Measurements from ENCODE around the gene TCEA2. TPM values are rescaled to one million over a fixed set of nuclear protein-coding genes. Genes with fewer than 3 reads are reported as not detected.

Gene TCEA2
- total RNA-seq, 4 donors from 2014 or later = 22.8 to 59.0 (median 43.6) TPM

GRCh38 chr20:64051561-64052325 is 11.3 kb upstream of the TCEA2 start:
- 84% methylated on average over 5 of the region's 15 CpGs for WGBS
- Histone ChIP-seq H3K27me3 (peaks cover 0 to 100% (median 36%) of the 10 kb centered on the region in 4 donors), H3K4me1 (peaks cover 26 to 63% (median 54%) of the 10 kb centered on the region in 4 donors), H3K36me3 (peaks cover 0 to 15% (median 0%) of the 10 kb centered on the region in 4 donors), H3K27ac (replicated peaks in 1 of 4) (peak overlapping the region; percentile 57 to 77 (median 71)), H3K9me3 (no peaks in the 10 kb centered on the region), H3K4me3 (no peak overlapping the region)
- TF ChIP-seq EP300 (IDR thresholded peaks at IDR 0.05) (no peak), POLR2AphosphoS5 (IDR thresholded peaks at IDR 0.05) (peak; percentile 65 to 77), CTCF (IDR thresholded peaks at IDR 0.05) (no peak)
- intact Hi-C loops (cut with DNase I) = no loop called here
- DNase-seq (ENCODE audit: extremely low spot score) = no peak

- Histone ChIP-seq H3K36me3 (peaks cover 0 to 9% (median 0%) of the 10 kb centered on the region in 4 donors), H3K27ac (replicated peaks in 1 of 4) (peak overlapping the region; percentile 49 to 77 (median 68)), H3K4me1 (peaks cover 27 to 68% (median 58%) of the 10 kb centered on the region in 4 donors), H3K4me3 (no peak overlapping the region), H3K9me3 (no peaks in the 10 kb centered on the region), H3K27me3 (peaks cover 0 to 100% (median 33%) of the 10 kb centered on the region in 4 donors)
- TF ChIP-seq POLR2A (IDR thresholded peaks at IDR 0.05; ENCODE audit: low read depth) (no peak), EP300 (IDR thresholded peaks at IDR 0.05) (no peak), CTCF (IDR thresholded peaks at IDR 0.05) (no peak), POLR2AphosphoS5 (IDR thresholded peaks at IDR 0.05) (no peak)
- DNase-seq (ENCODE audit: extremely low spot score) = no peak
- WGBS = 96% methylated on average over 4 of the region's 10 CpGs
- intact Hi-C loops (cut with DNase I) = no loop called here
These were observed 10.7 kb upstream of the TCEA2 start for GRCh38 chr20:64052326-64052722.

GRCh38 chr20:64052987-64053840 is 9.8 kb upstream of the TCEA2 start:
- intact Hi-C loops (cut with DNase I) = no loop called here
- H3K27me3 ChIP-seq = peaks cover 0 to 98% (median 26%) of the 10 kb centered on the region in 4 donors

GRCh38 chr20:64053841-64054661 is 8.9 kb upstream of the TCEA2 start:
- TF ChIP-seq CTCF (IDR thresholded peaks at IDR 0.05) = no peak
- peak; percentile 23 to 28 for TF ChIP-seq POLR2AphosphoS5 (IDR thresholded peaks at IDR 0.05)
- no peak for TF ChIP-seq EP300 (IDR thresholded peaks at IDR 0.05)
- Histone ChIP-seq H3K4me1 (peaks cover 30 to 63% (median 54%) of the 10 kb centered on the region in 4 donors), H3K36me3 (no peaks in the 10 kb centered on the region), H3K9me3 (no peaks in the 10 kb centered on the region), H3K27me3 (peaks cover 0 to 92% (median 26%) of the 10 kb centered on the region in 4 donors), H3K27ac (replicated peaks in 1 of 4) (peak overlapping the region in 3 of 4 donors; percentile 70 to 77 (median 76)), H3K4me3 (peak overlapping the region in 2 of 4 donors; percentile 12 to 22)
- DNase-seq (ENCODE audit: extremely low spot score) = no peak
- intact Hi-C loops (cut with DNase I) = no loop called here
- WGBS = 43% methylated on average over 9 of the region's 17 CpGs

More at GRCh38 chr20:64052987-64053840, 9.8 kb upstream of the TCEA2 start:
- Histone ChIP-seq H3K9me3 (no peaks in the 10 kb centered on the region), H3K4me3 (peak overlapping the region in 2 of 4 donors; percentile 12 to 22), H3K4me1 (peaks cover 30 to 71% (median 61%) of the 10 kb centered on the region in 4 donors), H3K36me3 (peaks cover 0 to under 1% (median 0%) of the 10 kb centered on the region in 4 donors), H3K27ac (replicated peaks in 1 of 4) (peak overlapping the region; percentile 49 to 77 (median 68))
- DNase-seq (ENCODE audit: extremely low spot score) = no peak
- WGBS = 88% methylated on average over 28 of the region's 33 CpGs
- TF ChIP-seq POLR2AphosphoS5 (IDR thresholded peaks at IDR 0.05) (no peak), EP300 (IDR thresholded peaks at IDR 0.05) (no peak)

Measured in esophagus muscularis mucosa (tissue), 4 donors.